ENCODE data around the gene P2RY6. TPM values are rescaled to one million over a fixed set of nuclear protein-coding genes. Genes with fewer than 3 reads are reported as not detected.

Gene P2RY6
- total and polyA plus RNA-seq, 2 experiments from 2014 or later, result 2.6 to 8.9 TPM

DNA sequence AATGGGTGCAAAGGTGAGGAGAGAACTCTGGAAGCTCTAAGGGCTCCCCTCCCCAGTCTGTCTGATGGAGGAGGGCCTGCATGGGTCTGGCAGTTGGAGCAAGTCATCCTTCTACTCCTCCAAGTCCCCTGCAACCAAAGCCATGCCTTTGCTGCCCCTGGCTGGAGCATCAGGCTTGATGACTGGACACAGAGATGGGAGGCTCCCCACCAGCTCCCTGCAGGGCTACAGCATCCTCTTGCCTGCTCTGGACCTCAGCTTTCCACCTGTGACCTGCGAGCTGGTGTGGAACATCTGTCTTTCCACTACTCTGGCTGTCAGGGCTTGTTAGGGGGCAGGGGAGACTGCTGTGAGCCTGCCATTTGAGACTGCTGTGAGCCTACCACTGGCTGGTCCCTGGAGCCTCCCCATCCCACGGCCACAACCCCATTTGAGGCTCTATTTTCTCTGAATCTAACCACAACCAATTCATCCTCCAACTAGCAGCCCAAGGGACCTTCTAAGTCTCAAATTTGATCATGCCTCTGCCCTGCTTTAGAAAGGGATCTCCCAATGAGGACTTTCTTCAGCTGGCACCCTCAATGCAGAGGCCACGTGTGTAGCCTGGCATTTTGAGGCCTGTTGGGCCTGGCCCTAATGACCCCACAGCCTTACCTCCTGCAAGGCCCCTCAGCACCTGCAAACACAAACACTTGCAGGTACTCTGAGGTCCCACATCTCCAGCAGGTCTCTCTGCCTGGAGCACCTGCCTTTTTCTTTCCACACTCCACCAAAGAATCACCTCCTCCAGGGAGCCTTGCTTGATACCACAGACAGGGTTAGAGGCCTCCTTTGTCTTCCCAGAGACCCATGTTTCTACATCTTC lies 9.9 kb downstream of the P2RY6 start:
- H3K36me3 ChIP-seq (replicated peaks; ENCODE audit: insufficient read depth, low read depth), result no peaks in the 10 kb centered on the region
- no peak overlapping the region for H3K27ac ChIP-seq
- no peaks in the 10 kb centered on the region for H3K9me2 ChIP-seq (replicated peaks; ENCODE audit: insufficient read depth)
- no peaks in the 10 kb centered on the region for H3K9me3 ChIP-seq (ENCODE audit: low read depth)
- H4K20me1 ChIP-seq (ENCODE audit: insufficient read depth, poor library complexity, severe bottlenecking), result no peaks in the 10 kb centered on the region
- H3K4me1 ChIP-seq (ENCODE audit: insufficient read depth), result no peaks in the 10 kb centered on the region
- 92% methylated on average over 3 of the region's 3 CpGs for WGBS (ENCODE audit: low lambda C conversion rate, missing lambda C conversion rate)
- H3K4me2 ChIP-seq, result no peak overlapping the region
- no peaks in the 10 kb centered on the region for H3K27me3 ChIP-seq
- TF ChIP-seq, protein P1, sequence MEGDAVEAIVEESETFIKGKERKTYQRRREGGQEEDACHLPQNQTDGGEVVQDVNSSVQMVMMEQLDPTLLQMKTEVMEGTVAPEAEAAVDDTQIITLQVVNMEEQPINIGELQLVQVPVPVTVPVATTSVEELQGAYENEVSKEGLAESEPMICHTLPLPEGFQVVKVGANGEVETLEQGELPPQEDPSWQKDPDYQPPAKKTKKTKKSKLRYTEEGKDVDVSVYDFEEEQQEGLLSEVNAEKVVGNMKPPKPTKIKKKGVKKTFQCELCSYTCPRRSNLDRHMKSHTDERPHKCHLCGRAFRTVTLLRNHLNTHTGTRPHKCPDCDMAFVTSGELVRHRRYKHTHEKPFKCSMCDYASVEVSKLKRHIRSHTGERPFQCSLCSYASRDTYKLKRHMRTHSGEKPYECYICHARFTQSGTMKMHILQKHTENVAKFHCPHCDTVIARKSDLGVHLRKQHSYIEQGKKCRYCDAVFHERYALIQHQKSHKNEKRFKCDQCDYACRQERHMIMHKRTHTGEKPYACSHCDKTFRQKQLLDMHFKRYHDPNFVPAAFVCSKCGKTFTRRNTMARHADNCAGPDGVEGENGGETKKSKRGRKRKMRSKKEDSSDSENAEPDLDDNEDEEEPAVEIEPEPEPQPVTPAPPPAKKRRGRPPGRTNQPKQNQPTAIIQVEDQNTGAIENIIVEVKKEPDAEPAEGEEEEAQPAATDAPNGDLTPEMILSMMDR (IDR thresholded peaks at IDR 0.05; ENCODE audit: poor library complexity), result no peak
- TF ChIP-seq EZH2phosphoT487 (IDR thresholded peaks at IDR 0.05; ENCODE audit: low read depth, severe bottlenecking, unreplicated experiment) (no peak), EZH2 (IDR thresholded peaks at IDR 0.05; ENCODE audit: borderline replicate concordance) (no peak)
- no peak for DNase-seq (ENCODE audit: low spot score)
- no peaks in the 10 kb centered on the region for H3K79me2 ChIP-seq
- no peak overlapping the region for H3K4me3 ChIP-seq
- H2AFZ ChIP-seq, result no peak overlapping the region

- Histone ChIP-seq H3K36me3 (replicated peaks; ENCODE audit: insufficient read depth, low read depth) (no peaks in the 10 kb centered on the region), H4K20me1 (ENCODE audit: insufficient read depth, poor library complexity, severe bottlenecking) (no peaks in the 10 kb centered on the region), H3K27ac (no peak overlapping the region), H3K4me2 (no peak overlapping the region), H3K27me3 (no peaks in the 10 kb centered on the region), H3K4me3 (no peak overlapping the region), H3K79me2 (no peaks in the 10 kb centered on the region), H2AFZ (no peak overlapping the region), H3K4me1 (ENCODE audit: insufficient read depth) (peaks cover 4% of the 10 kb centered on the region), H3K9me3 (ENCODE audit: low read depth) (no peaks in the 10 kb centered on the region), H3K9me2 (replicated peaks; ENCODE audit: insufficient read depth) (no peaks in the 10 kb centered on the region)
- 78% methylated on average over 10 of the region's 10 CpGs for WGBS (ENCODE audit: low lambda C conversion rate, missing lambda C conversion rate)
- TF ChIP-seq, protein P1 (IDR thresholded peaks at IDR 0.05; ENCODE audit: poor library complexity), result no peak
- TF ChIP-seq EZH2 (IDR thresholded peaks at IDR 0.05; ENCODE audit: borderline replicate concordance) (no peak), EZH2phosphoT487 (IDR thresholded peaks at IDR 0.05; ENCODE audit: low read depth, severe bottlenecking, unreplicated experiment) (no peak)
- no peak for DNase-seq (ENCODE audit: low spot score)
Measured at GRCh38 chr11:73283276-73284000, 11.3 kb downstream of the P2RY6 start.

- Histone ChIP-seq H3K27ac (no peak overlapping the region), H3K9me3 (ENCODE audit: low read depth) (no peaks in the 10 kb centered on the region), H3K9me2 (replicated peaks; ENCODE audit: insufficient read depth) (no peaks in the 10 kb centered on the region), H4K20me1 (ENCODE audit: insufficient read depth, poor library complexity, severe bottlenecking) (no peaks in the 10 kb centered on the region), H3K4me1 (ENCODE audit: insufficient read depth) (peaks cover 11% of the 10 kb centered on the region), H3K79me2 (no peaks in the 10 kb centered on the region), H3K36me3 (replicated peaks; ENCODE audit: insufficient read depth, low read depth) (no peaks in the 10 kb centered on the region), H2AFZ (no peak overlapping the region), H3K4me3 (no peak overlapping the region), H3K4me2 (no peak overlapping the region), H3K27me3 (no peaks in the 10 kb centered on the region)
- TF ChIP-seq EZH2 (IDR thresholded peaks at IDR 0.05; ENCODE audit: borderline replicate concordance) (no peak), EZH2phosphoT487 (IDR thresholded peaks at IDR 0.05; ENCODE audit: low read depth, severe bottlenecking, unreplicated experiment) (no peak)
- TF ChIP-seq, protein P1 (IDR thresholded peaks at IDR 0.05; ENCODE audit: poor library complexity), result no peak
- DNase-seq (ENCODE audit: low spot score), result no peak
- WGBS (ENCODE audit: low lambda C conversion rate, missing lambda C conversion rate), result 82% methylated on average over 3 of the region's 3 CpGs
Measured at GRCh38 chr11:73284106-73284505, 12.0 kb downstream of the P2RY6 start.
